Adrenal gland (tissue), 5 donors: ENCODE results near the gene ACD.

Source experiments
- POLR2A ChIP-seq, 2 donors: fragments of 450-650 bp; IDR thresholded peaks; one replicate each; pipeline ENCODE4 v1.6.1; 2017; ENCODE audit warnings: antibody characterized with exemption in 2 of 2, mild to moderate bottlenecking in 2 of 2, moderate library complexity in 1 of 2
- TF ChIP-seq, protein P1 (sequence below), 6 experiments: fragments of 450-650 bp in 4 of 6; fragments of 200-600 bp in 2 of 6; sonication (generic) in 1 of 6; IDR thresholded peaks; 1 replicate in 5 of 6; 2 replicates in 1 of 6; pipeline versions ENCODE4 v1.5.1 to v1.8.0; 2016 to 2021; ENCODE audit warnings: antibody characterized with exemption in 6 of 6, mild to moderate bottlenecking in 2 of 6, moderate library complexity in 1 of 6
- donor health status: DM: no; HTN: no; CAD: no.

DNA sequence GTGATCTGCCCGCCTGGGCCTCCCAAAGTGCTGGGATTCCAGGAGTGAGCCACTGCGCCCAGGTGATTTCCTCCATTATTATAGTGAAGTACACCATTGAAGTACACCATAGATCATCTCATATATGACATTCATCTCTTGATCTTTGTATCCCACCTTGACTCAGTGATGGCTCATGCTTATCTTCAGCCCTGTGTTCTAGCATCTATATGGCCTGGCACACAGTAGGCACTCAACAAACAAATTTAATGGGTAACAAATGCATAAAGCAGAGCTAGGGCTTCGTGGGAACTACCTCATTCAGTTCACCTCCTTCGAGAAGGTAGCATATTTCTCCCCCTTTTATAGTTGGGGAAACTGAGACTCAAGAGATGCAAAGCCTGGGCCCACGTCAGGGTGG lies 5.5 kb upstream of the ACD start:
- TF ChIP-seq POLR2A (IDR thresholded peaks at IDR 0.05): no peak
- TF ChIP-seq, protein P1, sequence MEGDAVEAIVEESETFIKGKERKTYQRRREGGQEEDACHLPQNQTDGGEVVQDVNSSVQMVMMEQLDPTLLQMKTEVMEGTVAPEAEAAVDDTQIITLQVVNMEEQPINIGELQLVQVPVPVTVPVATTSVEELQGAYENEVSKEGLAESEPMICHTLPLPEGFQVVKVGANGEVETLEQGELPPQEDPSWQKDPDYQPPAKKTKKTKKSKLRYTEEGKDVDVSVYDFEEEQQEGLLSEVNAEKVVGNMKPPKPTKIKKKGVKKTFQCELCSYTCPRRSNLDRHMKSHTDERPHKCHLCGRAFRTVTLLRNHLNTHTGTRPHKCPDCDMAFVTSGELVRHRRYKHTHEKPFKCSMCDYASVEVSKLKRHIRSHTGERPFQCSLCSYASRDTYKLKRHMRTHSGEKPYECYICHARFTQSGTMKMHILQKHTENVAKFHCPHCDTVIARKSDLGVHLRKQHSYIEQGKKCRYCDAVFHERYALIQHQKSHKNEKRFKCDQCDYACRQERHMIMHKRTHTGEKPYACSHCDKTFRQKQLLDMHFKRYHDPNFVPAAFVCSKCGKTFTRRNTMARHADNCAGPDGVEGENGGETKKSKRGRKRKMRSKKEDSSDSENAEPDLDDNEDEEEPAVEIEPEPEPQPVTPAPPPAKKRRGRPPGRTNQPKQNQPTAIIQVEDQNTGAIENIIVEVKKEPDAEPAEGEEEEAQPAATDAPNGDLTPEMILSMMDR (IDR thresholded peaks at IDR 0.05): no peak
